T-helper 2 cell treated with Interferon-gamma antibody and Interleukin-4, amounts not matched to agents 5 μg/mL and 100 μg/mL, for 36 hours (primary cell): ENCODE measurements around the gene ALPK1.
"Not testable (repeated sequence)": the region's sequence is repeated elsewhere in the genome, so short reads cannot be mapped to it uniquely, and the experiment has no call there.

ENCODE experiments used
- DNase-seq: peaks from one replicate; pipeline ENCODE4 v3.0.0; 2021; ENCODE audit warnings: low spot score
- H3K27ac Mint-ChIP-seq: one replicate; pipeline ENCODE4 v1.8.0; 2021; ENCODE audit warnings: mild to moderate bottlenecking, mixed read lengths
- H3K27me3 Mint-ChIP-seq: one replicate; pipeline ENCODE4 v1.8.0; 2021; ENCODE audit warnings: low read depth, mixed read lengths
- H3K36me3 Mint-ChIP-seq: one replicate; pipeline ENCODE4 v1.8.0; 2021; ENCODE audit warnings: low read depth, mixed read lengths
- H3K4me1 Mint-ChIP-seq: one replicate; pipeline ENCODE4 v1.8.0; 2021; ENCODE audit warnings: low read depth, mixed read lengths
- H3K4me3 Mint-ChIP-seq: one replicate; pipeline ENCODE4 v1.8.0; 2022; ENCODE audit warnings: mild to moderate bottlenecking, moderate library complexity, mixed read lengths
- H3K9me3 Mint-ChIP-seq: one replicate; pipeline ENCODE4 v1.8.0; 2021; ENCODE audit warnings: mixed read lengths

ALPK1 gene

DNA sequence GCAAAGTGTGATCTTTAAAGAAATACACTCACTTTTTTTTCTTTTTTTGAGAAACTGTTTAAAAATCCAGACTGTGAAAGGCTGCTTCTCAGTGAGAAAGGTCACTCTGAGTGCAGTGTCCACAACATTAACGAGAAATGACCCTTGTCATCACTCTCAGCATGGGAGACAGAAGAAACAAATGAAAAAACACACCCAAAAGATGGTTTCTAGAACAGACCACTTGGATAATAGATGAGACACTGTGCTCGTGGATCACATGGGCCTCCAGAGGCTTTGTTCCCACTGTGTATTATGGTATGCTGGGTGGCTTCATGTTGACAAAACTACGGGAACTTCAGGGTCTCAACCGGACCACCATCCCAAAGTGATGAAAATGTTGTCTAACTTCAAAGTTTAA lies 153.9 kb downstream of the ALPK1 start:
- Mint-ChIP-seq H3K27ac (no peak overlapping the region), H3K9me3 (no peaks in the 10 kb centered on the region), H3K4me3 (no peak overlapping the region), H3K27me3 (no peaks in the 10 kb centered on the region), H3K36me3 (no peaks in the 10 kb centered on the region), H3K4me1 (no peaks in the 10 kb centered on the region)
- DNase-seq = no peak

DNA sequence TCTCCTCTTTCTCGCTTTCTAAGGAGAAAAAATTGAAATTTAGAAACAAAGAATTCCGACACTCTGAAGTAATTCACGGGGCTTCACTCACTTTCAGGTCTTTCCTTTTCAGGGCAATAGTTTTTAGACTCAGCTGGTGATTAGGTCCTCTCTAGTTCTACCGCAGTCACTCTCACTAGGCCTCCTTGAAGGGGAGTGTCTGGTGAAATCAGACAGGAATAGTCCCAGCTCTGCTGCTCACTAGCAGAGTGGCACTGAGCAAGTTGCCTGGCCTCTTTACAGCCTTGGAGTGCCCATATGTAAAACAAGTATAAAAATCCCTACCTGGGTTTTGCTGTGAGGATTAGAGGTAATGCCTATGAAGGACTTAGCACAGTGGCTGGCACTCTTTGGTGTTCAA lies 154.7 kb downstream of the ALPK1 start:
- Mint-ChIP-seq H3K4me3 (no peak overlapping the region), H3K4me1 (no peaks in the 10 kb centered on the region), H3K36me3 (no peaks in the 10 kb centered on the region), H3K9me3 (no peaks in the 10 kb centered on the region), H3K27ac (no peak overlapping the region), H3K27me3 (no peaks in the 10 kb centered on the region)
- DNase-seq = no peak

DNA sequence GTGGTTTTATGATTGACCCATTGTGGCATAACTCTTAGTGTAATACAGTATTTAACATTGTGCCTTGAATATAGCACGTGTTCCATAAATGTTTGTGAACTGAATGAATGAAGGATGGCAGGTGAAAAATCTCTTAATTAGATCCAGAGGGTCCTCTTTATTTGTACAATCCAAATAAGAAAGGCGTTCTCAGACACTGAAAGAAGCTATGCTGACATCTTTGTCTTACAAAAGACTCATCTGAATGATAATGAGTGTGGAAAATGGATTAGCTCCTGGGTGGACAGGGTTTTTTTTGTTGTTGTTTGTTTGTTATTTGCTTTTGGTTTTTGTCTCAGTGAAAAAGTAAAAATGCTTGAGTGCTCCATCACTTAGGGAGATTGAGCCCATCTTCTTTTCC lies 156.2 kb downstream of the ALPK1 start:
- Mint-ChIP-seq H3K36me3 (no peaks in the 10 kb centered on the region), H3K4me3 (no peak overlapping the region), H3K27ac (no peak overlapping the region), H3K4me1 (no peaks in the 10 kb centered on the region), H3K27me3 (no peaks in the 10 kb centered on the region), H3K9me3 (no peaks in the 10 kb centered on the region)
- no peak for DNase-seq

DNA sequence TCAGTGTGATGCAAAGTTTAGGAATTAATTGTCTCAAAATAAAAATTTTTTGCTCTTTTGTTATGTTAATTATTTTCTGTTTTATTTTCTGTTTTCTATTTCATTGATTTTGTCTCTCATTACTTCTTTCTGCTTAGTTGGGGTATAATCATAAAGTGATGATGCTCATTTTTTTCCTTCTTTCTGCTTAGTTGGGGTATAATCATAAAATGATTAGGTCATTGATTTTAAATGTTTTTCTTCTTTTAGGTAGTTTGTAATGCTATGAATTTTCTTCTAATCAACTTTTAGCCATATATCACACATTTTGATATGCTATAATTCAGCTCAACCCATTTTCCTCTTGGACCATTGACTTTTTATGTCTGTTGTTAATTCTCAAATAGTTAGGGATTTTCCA lies 175.1 kb downstream of the ALPK1 start:
- Mint-ChIP-seq H3K36me3 (no peaks in the 10 kb centered on the region), H3K4me3 (no peak overlapping the region), H3K27ac (no peak overlapping the region), H3K27me3 (peaks cover 2% of the 10 kb centered on the region), H3K9me3 (no peaks in the 10 kb centered on the region), H3K4me1 (no peaks in the 10 kb centered on the region)
- DNase-seq = no peak

DNA sequence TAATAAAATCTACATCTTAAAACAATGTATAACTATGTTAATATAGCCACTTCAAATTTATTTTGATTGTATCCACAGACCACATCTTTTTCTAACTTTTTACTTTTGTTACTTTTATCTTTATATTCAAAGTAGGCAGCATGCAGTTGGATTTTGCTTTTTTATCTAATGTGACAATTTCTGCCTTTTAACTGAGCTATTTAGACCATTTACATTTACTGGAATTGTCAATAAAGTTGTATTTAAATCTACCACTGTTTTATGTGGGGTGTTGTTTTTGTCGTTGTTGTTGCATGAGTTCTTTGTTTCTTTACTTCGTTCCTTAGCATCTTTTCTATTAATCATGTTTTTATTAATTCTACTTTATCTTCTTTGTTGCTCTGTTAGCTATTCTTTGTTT lies 176.8 kb downstream of the ALPK1 start:
- Mint-ChIP-seq H3K4me3 (no peak overlapping the region), H3K4me1 (no peaks in the 10 kb centered on the region), H3K27me3 (peaks cover 2% of the 10 kb centered on the region), H3K9me3 (no peaks in the 10 kb centered on the region), H3K27ac (no peak overlapping the region), H3K36me3 (no peaks in the 10 kb centered on the region)
- DNase-seq = no peak

DNA sequence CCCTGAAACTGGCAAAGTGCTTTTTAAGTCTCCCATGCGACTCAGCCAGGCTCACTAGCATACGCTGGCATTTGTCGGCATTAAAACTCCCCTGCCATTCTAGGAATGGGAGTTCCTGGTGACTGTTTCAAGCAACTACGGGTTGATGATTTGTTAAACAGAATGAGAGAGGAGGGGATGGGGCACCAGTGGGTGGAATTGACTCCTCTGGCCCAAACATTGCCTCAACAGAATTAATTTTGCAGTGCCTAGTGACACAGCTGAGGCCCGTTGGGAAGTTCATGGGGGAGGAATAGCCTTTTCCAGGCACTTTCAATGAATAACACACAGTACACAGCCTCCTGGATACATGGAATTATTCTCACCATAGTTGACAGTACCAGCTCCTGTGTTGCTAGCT lies 188.8 kb downstream of the ALPK1 start:
- Mint-ChIP-seq H3K27me3 (no peaks in the 10 kb centered on the region), H3K27ac (no peak overlapping the region), H3K4me3 (no peak overlapping the region), H3K9me3 (peaks cover 18% of the 10 kb centered on the region), H3K4me1 (no peaks in the 10 kb centered on the region), H3K36me3 (no peaks in the 10 kb centered on the region)
- no peak for DNase-seq

DNA sequence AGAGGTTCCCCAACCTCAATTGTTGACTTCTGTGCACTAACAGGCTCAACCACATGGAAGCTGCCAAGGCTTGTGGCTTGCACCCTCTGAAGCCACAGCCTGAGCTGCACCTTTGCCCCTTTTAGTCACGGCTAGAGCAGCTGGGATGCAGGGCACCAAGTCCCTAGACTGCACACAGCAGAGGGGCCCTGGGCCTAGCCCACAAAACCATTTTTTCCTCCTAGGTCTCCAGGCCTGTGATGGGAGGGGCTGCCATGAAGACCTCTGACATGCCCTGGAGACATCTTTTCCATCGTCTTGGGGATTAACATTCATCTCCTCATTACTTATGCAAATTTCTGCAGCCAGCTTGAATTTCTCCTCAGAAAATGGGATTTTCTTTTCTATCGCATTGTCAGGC lies 193.6 kb downstream of the ALPK1 start:
- H3K4me3 Mint-ChIP-seq, H3K36me3 Mint-ChIP-seq, H3K27me3 Mint-ChIP-seq, H3K4me1 Mint-ChIP-seq, H3K27ac Mint-ChIP-seq, DNase-seq: not testable (repeated sequence)
- H3K9me3 Mint-ChIP-seq = peaks cover 14% of the 10 kb centered on the region
